ENCODE data around the gene SSUH2. TPM values are rescaled to one million over a fixed set of nuclear protein-coding genes. Genes with fewer than 3 reads are reported as not detected.

The SSUH2 gene
- total RNA-seq, 1 experiment from 2014 or later = 0.51 TPM

GRCh38 chr3:8622873-8623691 lies 21.5 kb downstream of the SSUH2 start:
- ChIA-PET CTCF (interaction anchor here (0.5 to 7.2 kb wide), 17 partner anchors 13 to 572 kb away, joined by 3 to 79 read pairs (median 3); no protein-coding TSS in a partner anchor), POLR2A (no interaction called here)
- Mint-ChIP-seq H3K4me1 (ENCODE audit: insufficient read depth, unreplicated experiment) (peaks cover 11% of the 10 kb centered on the region), H3K4me3 (ENCODE audit: unreplicated experiment) (no peak overlapping the region), H3K36me3 (ENCODE audit: insufficient read depth, unreplicated experiment) (no peaks in the 10 kb centered on the region), H3K9me3 (ENCODE audit: unreplicated experiment) (no peaks in the 10 kb centered on the region), H3K27ac (ENCODE audit: low read depth, unreplicated experiment) (no peak overlapping the region), H3K27me3 (ENCODE audit: insufficient read depth, unreplicated experiment) (no peaks in the 10 kb centered on the region)
- intact Hi-C loops (cut with micrococcal nuclease) = loop anchor here (1.0 to 10.0 kb wide), 2 partner anchors 181 to 298 kb away; no protein-coding TSS in a partner anchor
- TF ChIP-seq CTCF (IDR thresholded peaks at IDR 0.05; ENCODE audit: unreplicated experiment) = peak; percentile 93
- DNase-seq (ENCODE audit: unreplicated experiment) = peak; percentile 68
- BruUV-seq (replicated peaks) = no TSS peak

- POLR2A ChIA-PET = no interaction called here
Measured at GRCh38 chr3:8621872-8622271, 22.7 kb downstream of the SSUH2 start.

GRCh38 chr3:8621141-8621540 lies 23.5 kb downstream of the SSUH2 start:
- Mint-ChIP-seq H3K4me1 (ENCODE audit: insufficient read depth, unreplicated experiment) (peaks cover 11% of the 10 kb centered on the region), H3K27me3 (ENCODE audit: insufficient read depth, unreplicated experiment) (no peaks in the 10 kb centered on the region), H3K36me3 (ENCODE audit: insufficient read depth, unreplicated experiment) (no peaks in the 10 kb centered on the region), H3K4me3 (ENCODE audit: unreplicated experiment) (no peak overlapping the region), H3K9me3 (ENCODE audit: unreplicated experiment) (no peaks in the 10 kb centered on the region), H3K27ac (ENCODE audit: low read depth, unreplicated experiment) (no peak overlapping the region)
- ChIA-PET CTCF (interaction anchor here (0.7 to 3.1 kb wide), 6 partner anchors 8 to 204 kb away, joined by 3 to 71 read pairs (median 4); no protein-coding TSS in a partner anchor), POLR2A (no interaction called here)
- BruUV-seq (replicated peaks) = no TSS peak
- DNase-seq (ENCODE audit: unreplicated experiment) = no peak
- TF ChIP-seq CTCF (IDR thresholded peaks at IDR 0.05; ENCODE audit: unreplicated experiment) = no peak
- intact Hi-C loops (cut with micrococcal nuclease) = loop anchor here (10.0 kb wide), 1 partner anchor 296 kb away; no protein-coding TSS in a partner anchor

More at GRCh38 chr3:8621872-8622271, 22.7 kb downstream of the SSUH2 start:
- CTCF ChIA-PET = interaction anchor here (0.7 to 3.1 kb wide), 17 partner anchors 11 to 207 kb away, joined by 3 to 71 read pairs (median 3); no protein-coding TSS in a partner anchor
- peak; percentile 46 for DNase-seq (ENCODE audit: unreplicated experiment)
- BruUV-seq (replicated peaks) = no TSS peak
- no peak overlapping the region for H3K27ac Mint-ChIP-seq (ENCODE audit: low read depth, unreplicated experiment)
- no peaks in the 10 kb centered on the region for H3K9me3 Mint-ChIP-seq (ENCODE audit: unreplicated experiment)
- H3K27me3 Mint-ChIP-seq (ENCODE audit: insufficient read depth, unreplicated experiment) = no peaks in the 10 kb centered on the region
- H3K4me1 Mint-ChIP-seq (ENCODE audit: insufficient read depth, unreplicated experiment) = peaks cover 11% of the 10 kb centered on the region
- no peaks in the 10 kb centered on the region for H3K36me3 Mint-ChIP-seq (ENCODE audit: insufficient read depth, unreplicated experiment)
- intact Hi-C loops (cut with micrococcal nuclease) = loop anchor here (10.0 kb wide), 1 partner anchor 297 kb away; no protein-coding TSS in a partner anchor
- H3K4me3 Mint-ChIP-seq (ENCODE audit: unreplicated experiment) = no peak overlapping the region
- TF ChIP-seq CTCF (IDR thresholded peaks at IDR 0.05; ENCODE audit: unreplicated experiment) = no peak

GRCh38 chr3:8619548-8619947 lies 25.1 kb downstream of the SSUH2 start:
- Mint-ChIP-seq H3K27ac (ENCODE audit: low read depth, unreplicated experiment) (no peak overlapping the region), H3K9me3 (ENCODE audit: unreplicated experiment) (no peaks in the 10 kb centered on the region), H3K36me3 (ENCODE audit: insufficient read depth, unreplicated experiment) (no peaks in the 10 kb centered on the region), H3K4me3 (ENCODE audit: unreplicated experiment) (no peak overlapping the region), H3K27me3 (ENCODE audit: insufficient read depth, unreplicated experiment) (no peaks in the 10 kb centered on the region), H3K4me1 (ENCODE audit: insufficient read depth, unreplicated experiment) (peaks cover 11% of the 10 kb centered on the region)
- ChIA-PET POLR2A (interaction anchor here (1.4 kb wide), 1 partner anchor 12 kb away, joined by 4 read pairs; no protein-coding TSS in a partner anchor), CTCF (interaction anchor here (0.6 to 2.7 kb wide), 4 partner anchors 24 to 496 kb away, joined by 3 to 26 read pairs (median 3); no protein-coding TSS in a partner anchor)
- no peak for DNase-seq (ENCODE audit: unreplicated experiment)
- no peak for TF ChIP-seq CTCF (IDR thresholded peaks at IDR 0.05; ENCODE audit: unreplicated experiment)
- no TSS peak for BruUV-seq (replicated peaks)
- intact Hi-C loops (cut with micrococcal nuclease) = no loop called here

All from MCF 10A (cell line).